Activated CD8-positive, alpha-beta memory T cell treated with anti-CD3 and anti-CD28 coated beads, Interleukin-2, amount 50 U/mL, for 1 hour (primary cell): ENCODE measurements around the gene DEFB121.
"Not testable (repeated sequence)": the region's sequence is repeated elsewhere in the genome, so short reads cannot be mapped to it uniquely, and the experiment has no call there.

ENCODE experiments used
- DNase-seq: peaks from one replicate; pipeline ENCODE4 v3.0.0-alpha.2; 2020; ENCODE audit errors: extremely low read depth

The DEFB121 gene, protein sequence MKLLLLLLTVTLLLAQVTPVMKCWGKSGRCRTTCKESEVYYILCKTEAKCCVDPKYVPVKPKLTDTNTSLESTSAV

DNA sequence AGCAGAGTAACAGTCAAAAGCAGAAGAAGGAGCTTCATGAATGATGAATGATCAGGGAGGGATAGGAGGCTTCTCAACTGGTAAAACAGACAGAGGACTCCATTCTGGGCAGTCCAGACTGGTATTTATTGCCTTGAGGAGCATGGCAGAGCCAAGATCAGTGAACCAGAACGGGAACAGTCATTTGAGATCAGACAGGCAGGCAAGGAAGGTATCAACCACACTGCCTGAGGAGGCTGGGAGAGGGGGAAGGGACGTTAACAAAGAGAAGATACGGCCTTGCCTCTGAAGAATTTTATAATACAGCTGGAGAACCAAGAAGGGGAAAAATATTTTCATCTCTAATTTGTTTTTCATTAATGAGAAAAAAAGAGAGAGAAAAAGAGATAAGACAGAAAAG, at the start of gene DEFB121:
Gene DEFB121, minus strand, starts transcription at position 101 of the 400 bp plus-strand sequence. Its CDS starts 63 bp downstream, at position 38.
- DNase-seq, result no peak

DNA sequence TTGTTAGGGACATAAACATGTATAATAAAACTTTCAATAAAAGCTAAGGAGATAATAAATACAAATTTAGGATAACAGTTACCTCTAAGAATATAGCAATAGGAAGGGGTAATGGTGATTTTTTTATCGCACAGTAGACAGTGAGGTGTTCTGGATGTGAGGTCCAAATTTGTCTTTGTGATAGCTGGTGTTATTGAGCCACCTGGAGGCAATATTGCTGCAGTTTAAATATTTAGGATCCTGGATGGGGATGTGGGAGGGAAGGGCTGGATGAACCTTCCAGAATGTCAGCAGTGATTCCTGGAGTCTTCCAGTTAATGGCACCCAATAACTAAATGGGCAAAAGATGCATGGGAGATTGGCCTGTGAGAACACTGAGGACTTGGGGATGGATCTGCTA, 48.3 kb upstream of the DEFB121 start:
- no peak for DNase-seq

DNA sequence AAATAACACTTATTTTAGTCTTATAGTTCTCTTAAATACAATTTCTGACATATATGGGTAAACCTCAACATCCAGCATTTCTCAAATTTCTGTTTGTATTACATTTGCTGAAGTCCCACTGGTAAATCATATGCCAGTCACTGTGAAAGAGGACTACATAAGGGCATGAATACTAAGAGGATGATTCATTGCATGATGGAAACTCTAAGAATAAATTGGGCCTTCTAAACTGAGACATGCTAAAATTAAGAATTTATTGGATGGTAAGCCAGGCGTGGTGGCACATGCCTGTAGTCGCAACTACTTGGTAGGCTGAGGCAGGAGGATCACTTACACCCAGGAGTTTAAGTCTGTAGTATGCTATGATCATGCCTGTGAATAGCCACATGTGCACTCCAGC, 46.6 kb upstream of the DEFB121 start:
- DNase-seq, result no peak

DNA sequence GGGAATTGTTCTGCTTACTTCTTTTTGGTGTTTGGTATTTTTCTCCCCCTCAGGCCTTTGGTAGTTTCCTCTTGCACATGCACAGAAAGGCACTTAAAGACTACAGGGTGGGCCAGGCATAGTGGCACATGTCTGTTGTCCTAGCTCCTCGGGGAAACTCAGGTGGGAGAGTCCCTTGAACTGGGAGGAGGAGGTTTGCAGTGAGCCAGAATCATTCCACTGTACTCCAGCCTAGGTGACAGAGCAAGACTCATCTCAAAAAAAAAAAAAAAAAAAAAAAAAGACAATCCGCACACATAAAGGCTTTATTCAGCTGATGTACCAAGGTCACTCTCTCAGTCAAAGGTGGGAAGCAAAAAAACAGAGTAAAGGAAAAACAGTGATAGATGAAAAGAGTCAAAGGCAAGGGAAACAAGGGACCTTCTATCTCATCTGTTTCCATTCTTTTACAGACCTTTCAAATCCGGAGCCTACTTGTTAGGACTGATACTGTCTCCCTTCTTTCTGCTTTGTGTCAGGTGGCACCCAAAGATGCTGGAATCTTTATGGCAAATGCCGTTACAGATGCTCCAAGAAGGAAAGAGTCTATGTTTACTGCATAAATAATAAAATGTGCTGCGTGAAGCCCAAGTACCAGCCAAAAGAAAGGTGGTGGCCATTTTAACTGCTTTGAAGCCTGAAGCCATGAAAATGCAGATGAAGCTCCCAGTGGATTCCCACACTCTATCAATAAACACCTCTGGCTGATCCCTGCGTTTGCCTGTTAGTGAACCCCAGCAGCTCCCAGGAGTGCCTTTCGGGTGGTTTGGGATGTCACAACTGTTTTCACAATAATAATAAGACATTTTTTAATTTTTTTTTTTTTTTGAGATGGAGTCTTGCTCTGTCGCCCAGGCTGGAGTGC, 43.7 kb upstream of the DEFB121 start:
- no peak for DNase-seq

DNA sequence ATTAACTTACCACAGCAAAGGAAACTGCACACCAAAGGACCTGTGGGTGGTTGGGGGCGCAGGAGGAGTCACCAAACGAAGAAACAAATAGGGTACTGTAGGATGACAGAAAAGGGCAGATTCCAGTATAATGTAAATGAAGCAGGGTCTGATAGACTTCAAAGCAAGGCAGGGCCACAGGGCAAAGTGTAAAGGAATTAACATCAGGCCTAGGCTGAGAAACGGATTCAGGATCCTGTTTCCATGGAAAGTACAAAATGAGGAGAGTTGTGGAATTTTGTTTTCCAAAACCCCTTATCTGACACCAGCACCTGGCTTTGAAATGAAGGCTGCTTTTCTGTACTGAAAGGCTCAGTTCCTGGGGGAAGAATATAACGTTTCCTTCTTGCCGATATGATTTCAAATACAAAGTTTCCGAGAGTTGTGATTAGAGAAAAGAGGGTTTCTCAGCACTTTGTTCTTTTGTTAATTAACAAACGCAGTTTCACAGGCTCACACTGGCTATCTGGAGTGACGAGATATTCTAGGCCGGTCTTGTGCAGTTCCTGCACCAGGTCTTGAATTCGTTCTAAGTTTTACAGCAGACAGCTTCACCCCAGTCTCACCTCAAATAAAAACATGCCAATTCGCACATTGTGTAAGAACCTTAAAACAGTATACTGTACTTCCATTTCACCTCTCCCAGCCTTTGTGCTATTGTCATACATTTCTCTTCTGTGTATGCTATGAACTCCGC, 40.2 kb upstream of the DEFB121 start:
- no peak for DNase-seq

DNA sequence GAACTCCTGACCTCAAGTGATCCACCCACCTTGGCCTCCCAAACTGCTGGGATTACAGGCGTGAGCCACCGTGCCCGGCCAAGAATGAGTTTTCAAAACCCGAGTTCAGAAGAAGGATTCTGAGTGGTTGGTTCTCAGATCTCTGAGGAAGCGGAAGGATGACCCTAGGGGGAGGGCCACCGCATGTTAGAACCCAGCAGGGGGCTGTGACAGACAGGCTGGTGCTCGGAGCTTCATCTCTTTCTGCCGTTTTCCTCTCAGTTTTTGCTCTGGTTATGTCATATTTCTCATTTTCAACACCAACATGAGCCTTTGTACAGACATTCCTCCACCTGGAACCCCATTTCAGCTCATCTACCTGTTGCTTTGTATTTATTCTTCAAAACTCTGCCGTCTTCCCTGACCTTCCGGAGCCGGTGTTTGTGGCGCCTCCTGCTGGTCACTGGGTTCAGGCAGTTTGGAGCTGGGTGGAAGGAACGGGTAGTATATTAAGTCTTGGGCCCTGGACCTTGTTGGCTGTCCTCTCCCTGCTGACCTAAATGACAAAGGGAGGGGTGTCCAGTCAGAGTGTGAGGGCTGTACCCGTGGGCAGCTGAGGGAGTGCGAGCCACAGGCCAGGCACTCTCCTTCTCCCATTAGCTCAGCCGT, 34.1 kb upstream of the DEFB121 start, which contains the start of gene DEFB123:
Gene DEFB123, plus strand, starts transcription at position 621 of the 648 bp plus-strand sequence. CDS start 67 bp downstream, outside the sequence.
- no peak for DNase-seq

DNA sequence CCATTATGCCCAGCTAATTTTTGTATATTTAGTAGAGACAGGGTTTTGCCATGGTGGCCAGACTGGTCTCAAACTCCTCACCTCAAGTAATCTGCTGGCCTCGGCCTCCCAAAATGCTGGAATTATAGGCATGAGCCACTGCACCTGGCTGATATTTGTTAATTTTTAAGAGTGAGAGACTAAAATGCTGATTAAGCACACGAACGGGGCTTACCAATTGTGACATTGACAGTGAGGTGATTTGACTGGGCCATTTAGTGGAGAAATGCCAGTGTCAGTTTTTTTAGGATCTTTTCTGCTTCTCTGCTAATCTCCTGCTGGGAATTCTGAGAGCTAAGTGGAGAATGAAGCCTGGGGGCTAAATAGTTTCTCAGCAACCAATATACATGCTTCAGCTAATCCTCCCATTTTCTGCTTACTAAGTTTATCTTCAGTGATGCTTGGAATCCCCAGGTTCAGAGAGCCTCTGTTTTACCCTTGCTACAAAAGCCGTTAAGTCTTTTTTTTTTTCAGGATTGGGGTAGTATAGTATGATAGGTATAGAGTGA, 24.6 kb upstream of the DEFB121 start:
- DNase-seq, result no peak

DNA sequence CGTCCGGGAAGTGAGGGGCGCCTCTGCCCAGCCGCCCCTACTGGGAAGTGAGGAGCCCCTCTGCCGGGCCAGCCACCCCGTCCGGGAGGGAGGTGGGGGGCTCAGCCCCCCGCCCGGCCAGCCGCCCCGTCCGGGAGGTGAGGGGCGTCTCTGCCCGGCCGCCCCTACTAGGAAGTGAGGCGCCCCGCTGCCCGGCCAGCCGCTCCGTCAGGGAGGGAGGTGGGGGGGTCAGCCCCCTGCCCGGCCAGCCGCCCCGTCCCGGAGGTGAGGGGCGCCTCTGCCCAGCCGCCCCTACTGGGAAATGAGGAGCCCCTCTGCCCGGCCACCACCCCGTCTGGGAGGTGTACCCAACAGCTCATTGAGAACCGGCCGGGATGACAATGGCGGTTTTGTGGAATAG, 21.6 kb upstream of the DEFB121 start:
- DNase-seq, result not testable (repeated sequence)

DNA sequence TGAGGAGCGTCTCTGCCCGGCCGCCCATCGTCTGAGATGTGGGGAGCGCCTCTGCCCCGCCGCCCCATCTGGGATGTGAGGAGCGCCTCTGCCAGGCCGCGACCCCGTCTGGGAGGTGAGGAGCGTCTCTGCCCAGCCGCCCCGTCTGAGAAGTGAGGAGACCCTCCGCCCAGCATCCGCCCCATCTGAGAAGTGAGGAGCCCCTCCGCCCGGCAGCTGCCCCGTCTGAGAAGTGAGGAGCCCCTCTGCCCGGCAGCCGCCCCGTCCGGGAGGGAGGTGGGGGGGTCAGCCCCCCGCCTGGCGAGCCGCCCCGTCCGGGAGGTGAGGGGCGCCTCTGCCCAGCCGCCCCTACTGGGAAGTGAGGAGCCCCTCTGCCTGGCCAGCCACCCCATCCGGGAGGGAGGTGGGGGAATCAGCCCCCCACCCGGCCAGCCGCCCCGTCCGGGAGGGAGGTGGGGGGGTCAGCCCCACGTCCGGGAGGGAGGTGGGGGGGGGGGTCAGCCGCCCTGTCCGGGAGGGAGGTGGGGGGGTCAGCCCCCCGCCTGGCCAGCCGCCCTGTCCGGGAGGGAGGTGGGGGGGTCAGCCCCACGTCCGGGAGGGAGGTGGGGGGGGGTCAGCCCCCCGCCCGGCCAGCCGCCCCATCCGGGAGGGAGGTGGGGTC, 21.0 kb upstream of the DEFB121 start:
- not testable (repeated sequence) for DNase-seq

DNA sequence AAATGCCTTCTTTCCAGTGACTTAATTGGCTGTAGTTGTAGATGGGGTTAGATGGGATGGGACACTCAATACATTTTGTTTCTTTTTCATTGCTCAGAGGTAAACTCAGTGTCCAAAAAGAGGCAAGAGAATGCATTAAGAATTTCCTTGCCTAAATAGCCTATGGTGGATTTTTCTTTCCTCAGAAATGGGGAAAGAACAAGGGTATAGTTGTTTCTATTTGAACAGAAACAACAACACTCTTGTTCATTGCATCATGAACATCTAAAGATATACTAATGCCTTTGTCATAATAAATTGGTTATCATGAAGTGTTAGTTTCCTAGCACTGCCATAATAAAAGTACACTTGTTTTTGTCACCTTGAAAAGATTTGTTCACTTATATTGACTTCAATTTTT, 19.8 kb upstream of the DEFB121 start:
- DNase-seq, result no peak

DNA sequence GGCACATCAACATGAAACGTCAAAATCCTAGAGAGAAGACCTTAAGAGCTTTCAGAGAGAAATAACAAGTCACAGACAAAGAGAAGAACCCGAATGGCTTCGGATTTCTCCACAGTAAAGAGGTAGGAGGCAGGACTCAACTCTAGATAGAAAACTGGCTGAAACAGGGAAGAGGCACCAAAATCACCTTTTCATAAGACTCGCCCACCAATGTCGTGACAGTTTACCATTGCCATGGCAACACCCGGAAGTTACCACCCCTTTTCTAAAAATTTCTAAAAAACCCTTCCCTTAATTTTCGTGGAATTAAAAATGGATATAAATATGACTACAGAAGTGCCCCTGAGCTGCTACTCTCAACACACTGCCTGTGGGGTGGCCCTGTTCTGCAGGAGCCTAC, 12.3 kb upstream of the DEFB121 start:
- no peak for DNase-seq

DNA sequence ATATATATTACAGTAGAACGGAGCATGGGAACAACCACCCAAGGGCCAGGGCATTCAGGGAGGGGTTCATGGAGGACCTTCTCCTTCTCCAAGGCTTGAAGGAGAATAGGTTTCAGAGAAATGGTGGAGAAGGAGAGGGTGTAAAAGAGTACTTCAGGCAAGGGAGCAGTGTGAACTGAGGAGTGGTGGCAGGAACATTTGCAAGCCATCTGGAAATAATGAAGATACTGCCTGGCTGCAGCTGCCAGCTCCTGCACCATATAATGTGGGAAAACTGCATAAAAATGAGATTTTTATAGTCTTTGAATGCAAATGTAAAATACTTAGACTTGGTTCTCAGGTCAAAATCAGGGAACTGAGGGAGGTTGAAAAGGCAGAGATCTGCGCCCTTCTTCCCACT, 9.6 kb upstream of the DEFB121 start:
- no peak for DNase-seq

DNA sequence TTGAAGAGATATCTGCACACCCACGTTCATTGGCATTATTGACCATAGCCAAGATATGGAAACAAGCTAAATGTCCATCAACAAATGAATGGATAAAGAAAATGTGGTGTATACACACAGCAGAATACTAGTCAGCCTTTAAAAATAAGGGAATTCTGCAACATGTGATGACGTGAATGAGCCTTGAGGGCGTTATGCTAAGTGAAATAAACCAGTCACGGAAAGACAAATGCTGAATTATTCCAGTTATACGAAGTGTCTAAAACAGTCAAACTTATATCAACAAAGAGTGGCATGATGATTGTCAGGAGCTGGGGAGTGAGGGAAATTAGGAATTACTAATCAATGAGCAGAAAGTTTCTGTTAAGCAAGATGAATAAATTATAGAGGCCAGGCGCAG, 8.4 kb upstream of the DEFB121 start:
- no peak for DNase-seq

DNA sequence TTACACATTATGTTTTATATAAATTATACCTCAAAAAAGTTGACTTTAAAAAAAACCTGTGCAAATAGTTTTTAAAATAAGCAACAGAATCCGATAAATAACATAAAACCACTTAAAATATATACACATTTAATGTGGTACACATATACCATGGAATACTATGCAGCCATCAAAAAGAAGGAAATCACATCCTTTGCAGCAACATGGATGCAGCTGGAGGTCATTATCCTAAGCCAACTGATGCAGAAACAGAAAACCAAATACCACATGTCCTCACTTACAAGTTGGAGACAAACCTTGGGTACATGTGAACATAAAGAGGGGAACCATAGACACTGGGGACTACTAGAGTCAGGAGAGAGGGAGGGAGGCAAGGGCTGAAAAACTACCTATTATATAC, 4.0 kb upstream of the DEFB121 start:
- DNase-seq, result no peak

DNA sequence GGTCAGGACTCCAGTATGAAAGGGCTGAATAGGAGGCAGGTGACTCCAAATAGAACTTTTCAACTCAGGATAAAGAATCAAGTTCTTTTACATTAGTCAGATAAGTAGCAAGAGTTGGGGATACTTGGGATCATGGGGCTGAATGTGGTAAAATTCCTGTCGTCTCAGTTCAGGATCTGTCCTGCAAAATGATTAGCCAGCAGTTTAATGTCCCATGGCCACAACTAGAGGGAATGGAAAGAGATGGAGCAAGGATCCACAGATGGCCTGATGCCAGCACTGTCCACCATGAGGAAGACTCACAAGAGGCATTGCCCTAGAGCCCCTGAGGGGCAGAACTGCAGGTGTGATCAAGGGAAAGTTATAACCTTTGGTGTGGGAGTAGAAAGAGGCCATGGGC, 2.1 kb downstream of the DEFB121 start:
- DNase-seq, result no peak

DNA sequence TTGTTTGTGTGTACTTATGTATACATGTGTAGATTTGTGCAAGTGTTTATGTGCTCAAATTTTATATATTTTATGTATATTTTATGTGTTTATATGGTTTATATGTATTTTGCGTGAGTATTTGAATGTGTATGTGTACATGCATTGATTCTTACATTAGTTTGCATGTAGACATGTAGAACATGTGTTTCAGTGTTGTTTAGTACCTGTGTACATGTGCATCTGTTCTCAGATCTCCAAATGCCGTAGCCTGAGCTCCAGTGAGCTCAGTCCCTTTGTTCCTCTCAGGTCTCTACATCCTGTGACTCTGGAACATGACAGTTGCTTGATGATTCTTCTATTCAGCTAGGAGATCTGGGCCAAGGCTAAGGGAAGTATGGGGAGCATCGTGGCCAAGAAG, 11.1 kb downstream of the DEFB121 start:
- no peak for DNase-seq

DNA sequence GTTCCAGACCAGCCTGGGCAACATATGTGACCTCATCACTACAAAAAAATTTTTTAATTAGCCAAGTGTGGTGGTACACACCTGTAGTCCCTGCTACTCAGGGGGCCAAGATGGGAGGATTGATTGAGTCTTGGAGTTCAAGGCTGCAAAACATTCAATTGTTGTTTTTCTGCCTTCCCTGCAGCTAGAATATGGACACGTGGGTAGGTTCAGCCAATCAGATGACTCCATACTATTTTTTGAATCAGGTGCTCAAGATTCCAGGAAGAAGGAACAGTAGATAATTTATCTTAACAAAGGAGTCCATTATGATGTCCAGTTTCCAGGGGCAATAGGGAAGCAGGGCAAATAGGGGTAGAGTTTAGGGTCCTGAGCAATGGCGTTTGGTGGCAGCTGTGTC, 13.2 kb downstream of the DEFB121 start:
- DNase-seq, result no peak

DNA sequence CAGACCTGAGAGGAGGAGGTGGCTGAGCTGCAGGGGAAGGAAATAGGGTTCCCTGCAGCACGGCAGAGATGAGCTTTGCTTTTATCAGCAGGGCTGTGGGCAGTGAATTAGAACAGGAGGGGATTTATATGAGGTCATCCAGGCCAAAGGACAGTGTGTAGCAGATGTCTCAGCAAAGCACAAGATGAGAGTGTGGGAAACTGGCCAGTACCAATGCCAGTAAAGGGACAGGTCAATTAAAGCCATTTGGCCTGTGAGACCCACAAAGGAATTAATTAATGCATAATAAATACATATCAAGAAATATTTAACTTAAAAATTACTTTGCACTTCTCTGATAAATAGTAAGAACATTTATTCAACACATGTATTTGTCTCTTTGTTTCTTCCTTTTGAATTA, 15.5 kb downstream of the DEFB121 start, which contains the start of gene DEFB119:
Gene DEFB119, minus strand, starts transcription at position 101 of the 400 bp plus-strand sequence. CDS start 107 bp downstream, outside the sequence.
- DNase-seq, result no peak

DNA sequence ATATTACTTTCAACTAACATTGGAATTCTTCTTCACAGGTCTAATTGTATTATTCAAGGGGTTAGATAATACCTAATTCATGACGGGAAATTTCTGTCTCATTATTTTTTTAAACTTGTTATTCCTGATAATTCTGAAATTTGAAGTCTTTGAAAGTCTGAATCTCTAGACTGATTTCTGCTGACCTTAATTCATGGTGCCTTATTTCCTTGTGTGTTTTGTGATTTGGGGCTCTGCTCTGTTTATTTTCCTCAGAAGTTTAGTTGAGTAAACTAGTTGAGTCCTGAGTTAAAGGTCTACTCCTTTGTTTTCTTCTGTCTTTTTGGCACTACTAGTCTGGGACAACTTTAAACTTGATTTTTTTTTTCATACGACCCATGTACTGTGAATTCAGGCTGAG, 31.7 kb downstream of the DEFB121 start:
- no peak for DNase-seq

DNA sequence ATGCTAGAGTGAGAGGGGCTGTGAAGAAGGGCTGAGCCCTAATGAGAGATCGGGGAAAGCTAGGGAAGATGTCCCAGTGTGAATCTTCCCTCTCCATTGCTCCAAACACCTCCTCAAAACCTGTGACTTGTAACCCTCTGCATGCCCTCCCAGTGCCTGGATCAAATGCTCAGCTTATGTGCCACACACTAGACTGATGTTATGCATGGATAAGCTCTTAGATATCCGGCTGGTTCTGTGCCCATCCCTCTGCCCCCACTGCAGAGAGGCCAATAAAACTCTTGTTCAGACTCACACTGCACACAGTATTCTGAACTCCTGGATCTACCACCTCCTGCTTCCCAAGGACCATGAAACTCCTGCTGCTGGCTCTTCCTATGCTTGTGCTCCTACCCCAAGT, 37.7 kb downstream of the DEFB121 start, which contains the start of gene DEFB118:
Gene DEFB118, plus strand, starts transcription at position 301 of the 400 bp plus-strand sequence. Its CDS starts 50 bp downstream, at position 351.
- no peak for DNase-seq

DNA sequence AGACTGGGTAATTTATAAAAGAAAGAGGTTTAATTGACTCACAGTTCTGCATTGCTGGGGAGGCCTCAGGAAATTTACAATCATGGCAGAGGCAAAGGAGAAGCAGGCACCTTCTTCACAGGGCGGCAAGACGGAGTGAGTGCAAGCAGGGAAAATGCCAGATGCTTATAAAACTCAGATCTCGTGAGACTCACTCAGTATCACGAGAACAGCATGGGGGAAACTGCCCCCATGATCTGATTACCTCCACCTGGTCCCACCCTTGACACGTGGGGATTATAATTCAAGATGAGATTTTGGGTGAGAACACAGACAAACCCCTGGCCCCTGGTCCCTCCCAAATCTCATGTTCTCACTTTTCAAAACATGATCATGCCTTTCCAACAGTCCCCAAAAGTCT, 41.7 kb downstream of the DEFB121 start:
- DNase-seq, result not testable (repeated sequence)
